GM18873 (cell line): ENCODE results near the gene SFMBT1.

Experiments used
- ATAC-seq: cut with Tn5 transposase; IDR thresholded peaks from one replicate; pipeline ENCODE4 v1.9.1; 2021; ENCODE audit warnings: mild to moderate bottlenecking, moderate library complexity, moderate number of reproducible peaks; ENCODE audit not compliant: unreplicated experiment, low FRiP score

Gene SFMBT1

DNA sequence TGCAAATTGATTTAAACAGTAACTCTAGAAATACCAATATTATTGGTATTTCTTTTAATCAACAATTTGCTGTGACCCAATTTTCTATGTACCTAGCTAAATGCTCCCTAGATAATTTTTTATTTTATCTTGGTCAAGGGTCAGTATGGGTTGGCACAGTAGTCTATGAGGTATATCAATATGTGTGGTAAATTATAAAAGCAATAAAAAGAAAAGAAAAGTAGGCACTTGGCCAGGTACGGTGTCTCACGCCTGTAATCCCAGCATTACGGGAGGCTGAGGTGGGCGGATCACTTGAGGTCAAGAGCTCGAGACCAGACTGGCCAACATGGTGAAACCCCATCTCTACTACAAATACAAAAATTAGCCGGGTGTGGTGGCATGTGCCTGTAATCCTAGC, 114.5 kb downstream of the SFMBT1 start:
- no peak for ATAC-seq

GRCh38 chr3:52930748-52931147, 115.1 kb downstream of the SFMBT1 start:
- no peak for ATAC-seq

DNA sequence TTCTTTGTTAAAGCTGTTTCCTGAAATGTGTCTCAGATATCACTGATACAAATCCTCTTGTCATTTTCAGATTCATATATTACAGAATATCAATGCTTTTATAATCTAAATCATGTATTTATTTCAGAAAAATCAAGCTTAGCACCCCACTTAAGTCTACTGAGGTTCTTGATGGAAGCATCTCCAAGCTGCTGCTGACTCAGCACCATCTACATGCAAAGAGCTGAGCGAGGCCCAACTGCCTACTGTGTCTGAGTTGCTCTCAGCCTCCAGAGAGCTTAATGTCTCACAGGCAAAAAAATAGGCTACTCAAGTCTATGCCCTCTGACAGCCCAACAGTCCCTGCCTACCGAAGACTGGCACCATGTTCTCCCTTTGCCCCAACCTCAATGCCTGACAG, 119.3 kb downstream of the SFMBT1 start:
- ATAC-seq, result no peak

- no peak for ATAC-seq
Observed at GRCh38 chr3:52925405-52926313, 120.2 kb downstream of the SFMBT1 start.

DNA sequence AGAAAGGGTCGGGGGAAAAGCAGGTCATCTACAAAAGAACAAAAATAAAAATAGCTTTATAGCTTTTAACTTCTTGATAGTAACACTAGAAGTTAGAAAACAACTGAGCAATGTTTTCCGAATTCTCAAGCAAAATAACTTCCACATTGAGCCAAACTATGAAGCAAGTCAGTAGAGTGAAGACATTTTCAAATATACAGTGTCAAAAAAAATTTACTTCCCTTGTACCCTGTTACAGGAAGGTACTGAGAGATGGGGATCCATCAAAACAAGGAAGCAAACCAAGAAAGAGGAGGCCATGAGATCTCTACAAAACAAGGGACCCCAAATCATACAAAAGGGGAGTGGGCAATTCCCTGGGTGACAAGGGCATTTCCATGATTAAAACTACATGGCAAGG, 121.9 kb downstream of the SFMBT1 start:
- ATAC-seq, result no peak

- no peak for ATAC-seq
Observed at GRCh38 chr3:52920841-52921240, 125.0 kb downstream of the SFMBT1 start.

DNA sequence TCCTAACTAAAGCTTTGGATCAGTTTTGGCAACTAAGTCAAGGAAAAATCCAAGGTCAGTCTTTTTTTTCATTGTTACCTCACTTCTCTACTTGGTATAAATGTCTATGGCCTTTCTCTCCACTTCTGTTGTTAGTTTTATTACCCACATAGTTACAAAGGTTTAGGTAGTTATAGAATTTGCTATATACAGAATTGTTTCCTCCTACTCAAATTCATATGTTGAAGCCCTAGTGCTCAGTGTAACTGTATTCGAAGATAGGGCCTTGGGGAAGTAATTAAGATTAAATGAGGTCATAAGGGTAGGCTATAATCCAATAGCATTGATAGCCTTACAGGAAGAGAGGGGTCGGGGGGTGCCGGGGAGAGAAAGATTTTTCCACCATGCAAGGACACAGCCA, 128.8 kb downstream of the SFMBT1 start:
- ATAC-seq, result no peak

GRCh38 chr3:52915294-52915693, 130.6 kb downstream of the SFMBT1 start:
- no peak for ATAC-seq

DNA sequence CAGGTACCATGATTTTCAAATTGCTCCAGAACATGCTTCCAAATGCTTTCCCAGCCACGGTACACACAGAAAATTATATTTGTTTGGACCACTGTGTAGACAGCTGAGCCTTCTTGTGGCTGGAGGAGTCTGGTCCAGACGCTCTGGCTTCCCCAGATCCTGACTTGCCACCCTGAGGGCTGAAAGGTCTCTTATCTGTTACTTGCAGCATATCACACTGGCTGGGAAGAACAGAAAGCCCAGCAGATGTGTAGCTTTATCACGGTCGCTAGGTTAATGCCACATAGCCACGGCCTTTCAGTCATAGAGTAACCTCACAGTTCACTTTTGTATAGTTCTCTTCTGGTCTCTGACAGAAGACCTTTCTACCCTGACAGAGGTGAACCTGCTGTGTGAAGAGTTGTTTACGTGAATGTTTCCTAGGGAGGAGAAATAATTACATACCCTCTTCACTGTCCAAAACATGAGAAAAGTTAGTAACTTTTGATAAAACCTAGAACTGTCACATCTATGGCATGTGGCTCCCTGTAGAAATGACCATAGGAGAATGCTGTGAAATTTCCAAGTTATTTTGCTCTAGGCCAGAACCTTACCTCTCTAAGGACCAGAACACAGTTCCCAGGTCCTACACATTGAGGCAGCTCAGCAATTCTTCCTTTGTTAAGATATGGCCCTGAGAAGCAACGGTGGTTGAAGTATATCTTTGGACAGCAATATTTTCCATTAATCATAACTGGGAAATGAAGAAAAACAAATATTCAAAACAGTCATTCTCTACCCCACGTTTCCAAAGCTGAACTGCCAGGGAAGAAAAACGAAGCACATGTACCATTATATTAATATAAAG, 132.8 kb downstream of the SFMBT1 start:
- ATAC-seq, result no peak

DNA sequence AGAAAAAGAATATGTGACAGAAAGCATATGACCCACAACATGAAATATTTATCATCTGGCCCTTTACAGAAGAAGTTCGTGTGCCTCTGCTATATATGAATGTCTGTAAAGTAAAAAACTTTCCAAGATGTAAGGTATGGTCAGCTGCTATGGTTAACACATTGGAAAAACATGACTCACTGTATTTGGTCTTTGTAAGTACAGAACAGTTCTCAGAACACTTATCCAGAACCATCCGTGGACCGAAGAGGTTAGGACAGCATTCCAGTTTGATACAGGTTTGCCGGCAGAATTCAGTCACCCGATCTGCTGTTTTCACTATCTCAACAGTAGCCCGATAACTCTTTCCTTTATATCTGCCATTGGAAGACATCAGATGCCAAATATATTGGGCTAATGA, 135.1 kb downstream of the SFMBT1 start:
- no peak for ATAC-seq

GRCh38 chr3:52907497-52907896, 138.4 kb downstream of the SFMBT1 start:
- no peak for ATAC-seq

DNA sequence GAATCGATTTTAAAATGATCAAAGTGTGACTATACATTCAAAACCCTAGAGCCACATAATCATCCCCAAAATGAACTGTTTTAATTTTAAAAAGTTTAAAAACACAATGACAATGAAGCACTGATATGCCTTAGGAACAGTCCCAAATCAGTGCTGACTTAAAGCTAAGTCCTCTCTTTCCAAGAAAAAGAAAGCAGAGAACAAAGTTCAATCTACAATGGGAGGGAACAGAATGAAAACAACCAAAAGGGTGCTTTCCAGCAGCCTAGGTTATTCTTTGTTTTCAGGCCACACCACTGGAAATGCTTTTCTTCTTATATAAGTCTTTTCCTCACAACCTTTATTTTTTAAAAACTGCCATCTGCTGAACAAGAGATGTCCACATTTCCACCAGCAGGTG, 141.3 kb downstream of the SFMBT1 start:
- no peak for ATAC-seq

DNA sequence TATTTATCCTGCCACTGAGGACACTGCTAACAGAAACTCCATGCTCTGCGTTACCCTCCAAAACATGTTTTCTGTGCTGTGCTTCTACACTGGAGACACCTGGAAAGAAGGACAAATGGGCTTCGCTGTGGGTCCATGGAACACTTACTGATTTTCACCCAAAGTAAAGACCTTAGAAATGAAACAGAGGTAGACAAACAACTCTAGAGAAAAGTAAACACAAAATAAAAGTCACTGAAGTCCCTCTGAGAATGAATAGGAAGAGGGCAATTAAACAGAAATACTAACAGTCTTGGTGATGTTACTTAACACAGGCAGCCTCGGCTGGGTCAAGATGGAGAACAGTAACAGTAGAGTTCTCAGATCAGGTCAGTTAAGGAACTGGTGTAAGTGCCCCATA, 141.9 kb downstream of the SFMBT1 start:
- no peak for ATAC-seq

DNA sequence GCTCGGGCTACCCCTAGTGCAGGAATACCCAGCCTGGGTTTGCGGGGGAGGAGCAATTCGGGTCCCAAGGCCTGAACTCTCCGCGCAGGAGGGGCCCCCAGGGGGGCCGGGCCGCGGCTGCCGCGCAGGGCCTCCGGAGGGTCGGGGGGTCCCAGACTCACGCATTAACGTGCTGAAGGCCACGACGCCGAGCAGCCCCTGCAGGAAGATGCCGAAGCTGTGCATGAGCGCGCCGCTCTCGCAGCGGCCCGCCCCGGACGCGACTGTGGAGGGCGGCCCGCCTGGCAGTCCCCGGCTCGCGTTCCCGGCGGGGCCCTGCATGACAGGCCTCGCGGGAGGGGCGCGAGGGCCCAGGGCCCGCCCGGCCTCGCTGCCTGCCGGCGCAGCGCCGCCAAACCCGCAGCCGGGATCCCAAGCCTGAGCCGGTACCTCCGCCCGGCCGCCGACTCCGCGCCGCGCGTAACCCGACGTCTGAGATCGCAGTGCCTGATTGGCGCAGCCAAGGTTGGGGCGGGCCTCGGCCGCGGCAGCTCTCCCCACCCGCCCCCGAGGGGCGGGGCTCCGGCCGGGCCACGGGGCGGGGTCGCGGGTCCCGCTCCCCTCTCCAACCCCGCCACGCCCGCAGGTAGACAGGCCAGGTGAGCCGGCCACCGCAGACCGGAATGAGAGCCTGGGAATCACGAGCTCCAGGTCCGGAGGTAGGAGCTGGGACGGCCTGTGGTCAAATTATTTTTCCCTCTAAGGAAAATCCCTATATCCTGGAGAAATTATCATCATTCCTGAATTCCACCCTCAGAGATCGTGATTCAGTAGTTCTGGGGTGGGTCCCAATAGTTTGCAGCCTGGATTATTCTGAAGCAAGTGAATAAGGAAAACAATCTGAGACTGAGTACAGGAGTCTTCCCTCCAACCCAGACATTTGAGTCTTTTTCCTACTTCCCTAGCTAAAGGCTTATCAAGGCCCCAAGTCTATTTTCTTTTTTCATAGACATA, 148.4 kb downstream of the SFMBT1 start, which contains the start of gene STIMATE:
TSS of gene STIMATE (minus strand) at position 419 of the 993 bp plus-strand sequence. CDS start at position 321, 98 bp downstream.
- ATAC-seq, result peak; percentile 78

DNA sequence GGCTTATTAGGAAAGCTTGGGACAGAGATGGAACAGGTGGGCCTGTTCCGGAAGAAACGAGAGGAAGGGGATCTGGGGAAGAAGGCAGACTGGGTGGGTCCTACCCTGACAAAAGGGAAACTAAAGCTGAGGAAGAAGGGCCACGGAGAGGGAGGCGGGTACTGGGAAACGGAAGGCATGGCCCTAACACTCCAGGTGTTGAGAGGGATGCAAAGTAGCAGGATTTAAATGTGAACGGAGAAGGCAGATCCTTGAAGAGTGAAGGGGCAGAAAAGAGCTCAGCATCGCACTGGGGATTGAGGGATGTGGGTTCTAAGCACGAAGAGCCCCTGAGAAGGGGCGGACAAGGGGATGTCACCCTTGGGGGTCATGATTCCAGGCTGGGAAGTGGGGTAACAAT, 149.3 kb downstream of the SFMBT1 start:
- ATAC-seq, result no peak

DNA sequence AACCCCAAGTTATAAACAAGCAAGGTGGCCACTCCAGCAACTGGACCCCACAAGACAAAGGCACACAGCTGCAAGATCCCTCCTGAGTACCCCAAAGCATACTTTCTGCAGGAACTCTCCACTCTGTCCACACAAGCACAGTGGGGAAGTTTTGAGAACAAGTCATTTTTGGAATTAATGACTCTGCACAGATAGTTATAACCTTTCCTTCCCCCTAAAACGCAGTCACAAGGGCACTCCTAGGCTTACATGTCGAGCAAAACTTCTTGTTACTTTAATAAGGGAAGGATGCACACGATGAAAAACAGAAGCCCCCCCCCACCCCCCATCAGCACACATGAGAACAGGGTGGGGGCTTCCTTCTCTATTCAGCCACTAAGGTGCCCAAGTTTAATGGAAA, 149.7 kb downstream of the SFMBT1 start:
- no peak for ATAC-seq

- ATAC-seq, result no peak
Observed at GRCh38 chr3:52895418-52895817, 150.5 kb downstream of the SFMBT1 start.

- no peak for ATAC-seq
Observed at GRCh38 chr3:52894756-52895155, 151.1 kb downstream of the SFMBT1 start.

DNA sequence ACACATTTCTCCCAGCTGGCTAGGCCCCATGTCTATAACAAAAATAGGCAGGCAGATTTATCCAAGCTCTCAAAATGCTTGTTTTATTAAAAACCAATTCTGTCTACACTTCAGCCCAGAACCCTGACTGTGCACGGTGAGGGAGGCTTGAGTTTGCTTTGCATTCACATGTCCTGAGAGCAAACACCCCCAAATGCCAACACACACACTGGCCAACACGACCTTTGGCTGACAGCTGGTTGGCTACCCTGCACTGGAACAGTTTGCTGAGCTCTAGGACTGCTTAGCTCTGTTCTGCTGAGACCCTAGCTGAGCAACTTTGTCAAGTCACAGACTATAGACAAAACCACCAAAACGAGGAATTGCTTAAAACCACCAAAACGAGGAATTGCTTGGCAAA, 152.2 kb downstream of the SFMBT1 start:
- no peak for ATAC-seq

DNA sequence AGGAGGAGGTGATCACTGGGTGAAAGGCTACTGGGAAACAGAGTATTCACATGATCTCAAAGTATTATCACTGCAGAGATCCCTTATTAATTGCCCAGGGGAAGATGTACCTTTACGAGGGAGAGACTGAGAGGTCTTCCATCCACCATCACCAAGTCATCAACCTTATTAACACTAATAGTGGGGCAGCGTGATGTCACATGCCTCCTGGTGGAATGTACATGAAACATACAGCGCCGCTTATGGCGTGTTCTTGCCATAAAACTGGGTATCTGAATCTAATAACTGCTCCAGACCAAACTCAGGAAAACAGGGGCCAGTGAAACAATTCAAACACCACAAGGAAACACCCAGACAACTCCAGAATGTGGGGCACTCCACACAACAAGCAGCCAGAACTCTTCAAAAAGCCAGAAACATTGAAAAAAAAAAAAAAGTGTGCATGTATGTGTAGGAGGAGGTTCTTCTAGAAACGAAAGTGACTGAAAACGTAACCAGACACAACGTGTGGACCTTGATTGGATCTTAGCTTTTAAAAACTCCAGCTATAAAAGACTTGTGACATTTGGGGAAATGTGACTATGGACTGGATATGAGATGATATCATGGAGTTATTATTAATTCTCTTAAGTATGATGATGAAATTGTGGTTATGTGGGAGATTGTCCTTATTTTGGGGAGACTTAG, 153.1 kb downstream of the SFMBT1 start:
- no peak for ATAC-seq
